HepG2 (cell line): ENCODE data around the gene SUV39H2. TPM values are rescaled to one million over a fixed set of nuclear protein-coding genes. Genes with fewer than 3 reads are reported as not detected.

Experiments used
- AGO2 ChIP-seq: fragments of 200-400 bp; formaldehyde crosslinking; optimal IDR thresholded peaks from 2 replicates; pipeline ENCODE3; 2017; ENCODE audit warnings: mild to moderate bottlenecking, low read depth, low read length, moderate library complexity
- CBX2 ChIP-seq, 2 experiments: fragments of 200-600 bp in 1 of 2; sonication (generic); formaldehyde crosslinking in 1 of 2; IDR thresholded peaks; 2 replicates each; pipeline versions ENCODE4 v1.7.0 to v1.8.1; 2018 to 2022; ENCODE audit warnings: low read depth in 2 of 2, low read length in 1 of 2, mild to moderate bottlenecking in 1 of 2, missing genetic modification reagents in 1 of 2
- EED ChIP-seq: sonication (generic); formaldehyde crosslinking; IDR thresholded peaks from 2 replicates; pipeline ENCODE4 v1.5.0; 2020; ENCODE audit warnings: mild to moderate bottlenecking, missing genetic modification reagents
- YY1 ChIP-seq: IDR thresholded peaks from 2 replicates; pipeline ENCODE4 v1.6.1; 2011; ENCODE audit warnings: low read length, low read depth, moderate library complexity, mild to moderate bottlenecking; ENCODE audit not compliant: insufficient read depth, insufficient replicate concordance
- ZNF274 ChIP-seq: sonication (generic); formaldehyde crosslinking; IDR thresholded peaks from 2 replicates; pipeline ENCODE4 v1.5.1; 2020; ENCODE audit warnings: mild to moderate bottlenecking, missing genetic modification reagents
- ZNF350 ChIP-seq: sonication (generic); formaldehyde crosslinking; IDR thresholded peaks from 2 replicates; pipeline ENCODE4 v1.4.0; 2020; ENCODE audit warnings: mild to moderate bottlenecking, low read depth, missing genetic modification reagents, borderline replicate concordance
- ZNF749 ChIP-seq: sonication (generic); formaldehyde crosslinking; IDR thresholded peaks from 2 replicates; pipeline ENCODE4 v1.8.0; 2022; ENCODE audit warnings: mild to moderate bottlenecking, missing genetic modification reagents, moderate library complexity, borderline replicate concordance
- polyA plus RNA-seq, 8 experiments: library from polyadenylated mRNA; depleted of rRNA in 3 of 8; stranded (reverse) in 7 of 8; unstranded in 1 of 8; fragments of >200 nt; fragmentation: Illumina TruSeq in 4 of 8; extraction: Trizol in 4 of 8; gene quantifications; 2 replicates each; pipeline versions ENCODE4 v1.2.1 to v1.2.3, GENCODE V29; 2011 to 2016; ENCODE audit warnings: low read depth in 4 of 8, missing spikeins in 1 of 8, mixed read lengths in 1 of 8; ENCODE audit not compliant: insufficient read depth in 1 of 8
- total RNA-seq, 5 experiments: library from RNA; depleted of rRNA; stranded (reverse); fragments of >200 nt; fragmentation: Illumina TruSeq; extraction: Trizol; gene quantifications; 2 replicates each; pipeline ENCODE4 v1.2.3, GENCODE V29; 2016; ENCODE audit warnings: low read depth in 1 of 5
- TF ChIP-seq, protein P1 (sequence below): conservative IDR thresholded peaks from 2 replicates; pipeline ENCODE4 v1.6.1; 2018; ENCODE audit warnings: missing genetic modification reagents
- TF ChIP-seq, protein P2 (sequence below): IDR thresholded peaks from 2 replicates; pipeline ENCODE4 v1.6.1; 2012; ENCODE audit warnings: inconsistent platforms
- TF ChIP-seq, protein P3 (sequence below): sonication (generic); formaldehyde crosslinking; IDR thresholded peaks from 2 replicates; pipeline ENCODE4 v1.5.0; 2020; ENCODE audit warnings: mild to moderate bottlenecking, missing genetic modification reagents
- TF ChIP-seq, protein P4 (sequence below), 2 experiments: sonication (generic) in 1 of 2; formaldehyde crosslinking in 1 of 2; IDR thresholded peaks; 2 replicates each; pipeline versions ENCODE4 v1.5.1 to v1.6.1; 2011 to 2020; ENCODE audit warnings: borderline replicate concordance in 1 of 2, low read depth in 1 of 2, low read length in 1 of 2, mild to moderate bottlenecking in 1 of 2, missing genetic modification reagents in 1 of 2, moderate library complexity in 1 of 2
- TF ChIP-seq, protein P5 (sequence below): sonication (generic); formaldehyde crosslinking; IDR thresholded peaks from 2 replicates; pipeline ENCODE4 v1.8.1; 2023; ENCODE audit warnings: mild to moderate bottlenecking, missing genetic modification reagents
- TF ChIP-seq, protein P6 (sequence below): sonication (generic); formaldehyde crosslinking; IDR thresholded peaks from 2 replicates; pipeline ENCODE4 v1.8.0; 2022; ENCODE audit warnings: mild to moderate bottlenecking, missing genetic modification reagents, moderate library complexity
- TF ChIP-seq, protein P7 (sequence below): sonication (generic); formaldehyde crosslinking; IDR thresholded peaks from 2 replicates; pipeline ENCODE4 v1.9.0; 2022; ENCODE audit warnings: missing genetic modification reagents, mild to moderate bottlenecking, borderline replicate concordance

The SUV39H2 gene
- total and polyA plus RNA-seq, 2 of the 13 experiments (the other 11 are each of a cell fraction or from before 2014, with no cell fraction given): 9.0 to 44.3 TPM

DNA sequence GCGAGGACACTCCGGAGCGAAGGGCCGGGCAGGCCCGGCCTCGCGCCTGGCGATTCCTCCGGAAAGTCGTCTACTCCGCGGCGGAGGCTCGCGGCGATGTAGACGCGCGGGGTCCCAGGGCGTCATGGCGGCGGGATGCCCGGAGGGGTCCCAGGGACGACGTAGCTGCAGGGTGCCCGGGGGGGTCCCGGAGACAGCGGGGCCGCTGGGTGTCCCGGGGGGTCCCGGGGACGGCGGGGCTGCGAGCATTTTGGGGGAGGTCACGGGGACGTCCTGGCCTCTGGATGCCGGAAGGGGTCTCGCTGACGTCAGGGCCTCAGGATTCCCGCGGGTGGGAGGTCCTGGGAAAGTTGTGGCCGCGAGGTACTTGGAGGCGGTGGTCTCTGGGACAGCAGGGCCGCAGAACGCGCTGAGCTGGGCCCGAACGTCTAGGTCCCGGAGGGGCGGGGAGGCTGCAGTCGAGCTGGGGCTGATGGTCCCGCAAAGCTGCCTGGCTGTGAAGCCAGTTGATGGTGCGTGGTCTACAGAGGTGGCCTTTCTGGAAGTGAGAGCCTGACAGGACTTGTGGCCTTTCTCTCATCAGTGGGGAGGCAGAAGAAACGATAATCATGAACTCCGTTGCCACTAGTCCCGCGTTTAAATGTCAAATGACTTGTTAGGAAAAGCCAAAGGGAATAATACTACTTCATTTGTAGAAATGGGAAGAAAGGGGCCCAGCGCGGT lies 39.9 kb upstream of the SUV39H2 start (continued):
- TF ChIP-seq, protein P1, sequence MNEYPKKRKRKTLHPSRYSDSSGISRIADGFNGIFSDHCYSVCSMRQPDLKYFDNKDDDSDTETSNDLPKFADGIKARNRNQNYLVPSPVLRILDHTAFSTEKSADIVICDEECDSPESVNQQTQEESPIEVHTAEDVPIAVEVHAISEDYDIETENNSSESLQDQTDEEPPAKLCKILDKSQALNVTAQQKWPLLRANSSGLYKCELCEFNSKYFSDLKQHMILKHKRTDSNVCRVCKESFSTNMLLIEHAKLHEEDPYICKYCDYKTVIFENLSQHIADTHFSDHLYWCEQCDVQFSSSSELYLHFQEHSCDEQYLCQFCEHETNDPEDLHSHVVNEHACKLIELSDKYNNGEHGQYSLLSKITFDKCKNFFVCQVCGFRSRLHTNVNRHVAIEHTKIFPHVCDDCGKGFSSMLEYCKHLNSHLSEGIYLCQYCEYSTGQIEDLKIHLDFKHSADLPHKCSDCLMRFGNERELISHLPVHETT: no peak
- TF ChIP-seq, protein P2, sequence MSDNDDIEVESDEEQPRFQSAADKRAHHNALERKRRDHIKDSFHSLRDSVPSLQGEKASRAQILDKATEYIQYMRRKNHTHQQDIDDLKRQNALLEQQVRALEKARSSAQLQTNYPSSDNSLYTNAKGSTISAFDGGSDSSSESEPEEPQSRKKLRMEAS: 0 out of 2 replicates have a peak, but pooled peaks have one; percentile 13
- TF ChIP-seq ZNF350 (CRISPR knock-in tag): no peak
- TF ChIP-seq, protein P3, sequence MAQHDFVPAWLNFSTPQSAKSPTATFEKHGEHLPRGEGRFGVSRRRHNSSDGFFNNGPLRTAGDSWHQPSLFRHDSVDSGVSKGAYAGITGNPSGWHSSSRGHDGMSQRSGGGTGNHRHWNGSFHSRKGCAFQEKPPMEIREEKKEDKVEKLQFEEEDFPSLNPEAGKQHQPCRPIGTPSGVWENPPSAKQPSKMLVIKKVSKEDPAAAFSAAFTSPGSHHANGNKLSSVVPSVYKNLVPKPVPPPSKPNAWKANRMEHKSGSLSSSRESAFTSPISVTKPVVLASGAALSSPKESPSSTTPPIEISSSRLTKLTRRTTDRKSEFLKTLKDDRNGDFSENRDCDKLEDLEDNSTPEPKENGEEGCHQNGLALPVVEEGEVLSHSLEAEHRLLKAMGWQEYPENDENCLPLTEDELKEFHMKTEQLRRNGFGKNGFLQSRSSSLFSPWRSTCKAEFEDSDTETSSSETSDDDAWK (CRISPR knock-in tag): no peak
- TF ChIP-seq, protein P4, sequence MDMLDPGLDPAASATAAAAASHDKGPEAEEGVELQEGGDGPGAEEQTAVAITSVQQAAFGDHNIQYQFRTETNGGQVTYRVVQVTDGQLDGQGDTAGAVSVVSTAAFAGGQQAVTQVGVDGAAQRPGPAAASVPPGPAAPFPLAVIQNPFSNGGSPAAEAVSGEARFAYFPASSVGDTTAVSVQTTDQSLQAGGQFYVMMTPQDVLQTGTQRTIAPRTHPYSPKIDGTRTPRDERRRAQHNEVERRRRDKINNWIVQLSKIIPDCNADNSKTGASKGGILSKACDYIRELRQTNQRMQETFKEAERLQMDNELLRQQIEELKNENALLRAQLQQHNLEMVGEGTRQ (IDR thresholded peaks at IDR 0.05; ENCODE audit: low read depth, low read length): no peak
- TF ChIP-seq, protein P4 (CRISPR knock-in tag; IDR thresholded peaks at IDR 0.05; ENCODE audit: borderline replicate concordance): no peak
- TF ChIP-seq EED: 0 out of 2 replicates have a peak, but pooled peaks have one; percentile 12
- TF ChIP-seq, protein P5, sequence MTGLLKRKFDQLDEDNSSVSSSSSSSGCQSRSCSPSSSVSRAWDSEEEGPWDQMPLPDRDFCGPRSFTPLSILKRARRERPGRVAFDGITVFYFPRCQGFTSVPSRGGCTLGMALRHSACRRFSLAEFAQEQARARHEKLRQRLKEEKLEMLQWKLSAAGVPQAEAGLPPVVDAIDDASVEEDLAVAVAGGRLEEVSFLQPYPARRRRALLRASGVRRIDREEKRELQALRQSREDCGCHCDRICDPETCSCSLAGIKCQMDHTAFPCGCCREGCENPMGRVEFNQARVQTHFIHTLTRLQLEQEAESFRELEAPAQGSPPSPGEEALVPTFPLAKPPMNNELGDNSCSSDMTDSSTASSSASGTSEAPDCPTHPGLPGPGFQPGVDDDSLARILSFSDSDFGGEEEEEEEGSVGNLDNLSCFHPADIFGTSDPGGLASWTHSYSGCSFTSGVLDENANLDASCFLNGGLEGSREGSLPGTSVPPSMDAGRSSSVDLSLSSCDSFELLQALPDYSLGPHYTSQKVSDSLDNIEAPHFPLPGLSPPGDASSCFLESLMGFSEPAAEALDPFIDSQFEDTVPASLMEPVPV (CRISPR knock-in tag): 0 out of 2 replicates have a peak, but pooled peaks have one; percentile 26
- TF ChIP-seq, protein P6, sequence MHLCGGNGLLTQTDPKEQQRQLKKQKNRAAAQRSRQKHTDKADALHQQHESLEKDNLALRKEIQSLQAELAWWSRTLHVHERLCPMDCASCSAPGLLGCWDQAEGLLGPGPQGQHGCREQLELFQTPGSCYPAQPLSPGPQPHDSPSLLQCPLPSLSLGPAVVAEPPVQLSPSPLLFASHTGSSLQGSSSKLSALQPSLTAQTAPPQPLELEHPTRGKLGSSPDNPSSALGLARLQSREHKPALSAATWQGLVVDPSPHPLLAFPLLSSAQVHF (CRISPR knock-in tag): 0 out of 2 replicates have a peak, but pooled peaks have one; percentile 1
- TF ChIP-seq ZNF749: 0 out of 2 replicates have a peak, but pooled peaks have one; percentile 41
- TF ChIP-seq AGO2: peak; percentile 24
- TF ChIP-seq CBX2 (IDR thresholded peaks at IDR 0.05; ENCODE audit: low read depth, low read length): no peak
- no peak for TF ChIP-seq CBX2 (CRISPR knock-in tag; IDR thresholded peaks at IDR 0.05; ENCODE audit: low read depth)
- peak; percentile 53 for TF ChIP-seq YY1
- TF ChIP-seq, protein P7, sequence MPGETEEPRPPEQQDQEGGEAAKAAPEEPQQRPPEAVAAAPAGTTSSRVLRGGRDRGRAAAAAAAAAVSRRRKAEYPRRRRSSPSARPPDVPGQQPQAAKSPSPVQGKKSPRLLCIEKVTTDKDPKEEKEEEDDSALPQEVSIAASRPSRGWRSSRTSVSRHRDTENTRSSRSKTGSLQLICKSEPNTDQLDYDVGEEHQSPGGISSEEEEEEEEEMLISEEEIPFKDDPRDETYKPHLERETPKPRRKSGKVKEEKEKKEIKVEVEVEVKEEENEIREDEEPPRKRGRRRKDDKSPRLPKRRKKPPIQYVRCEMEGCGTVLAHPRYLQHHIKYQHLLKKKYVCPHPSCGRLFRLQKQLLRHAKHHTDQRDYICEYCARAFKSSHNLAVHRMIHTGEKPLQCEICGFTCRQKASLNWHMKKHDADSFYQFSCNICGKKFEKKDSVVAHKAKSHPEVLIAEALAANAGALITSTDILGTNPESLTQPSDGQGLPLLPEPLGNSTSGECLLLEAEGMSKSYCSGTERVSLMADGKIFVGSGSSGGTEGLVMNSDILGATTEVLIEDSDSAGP: 0 out of 2 replicates have a peak, but pooled peaks have one; percentile 10
- no peak for TF ChIP-seq ZNF274 (CRISPR knock-in tag)
